NB4 (cell line): ENCODE results near the gene NRAS.
A peak's percentile ranks its signal among the peaks of the same experiment; 100 is the strongest.
"Not testable (repeated sequence)": the region's sequence is repeated elsewhere in the genome, so short reads cannot be mapped to it uniquely, and the experiment has no call there.

Source experiments
- DNase-seq: peaks from one replicate; pipeline ENCODE4 v3.0.0; 2010; ENCODE audit warnings: low read depth
- H3K4me3 ChIP-seq: one replicate; pipeline ENCODE4 v1.5.1; 2011; ENCODE audit warnings: mild to moderate bottlenecking, low read depth, low read length, moderate library complexity
- CTCF ChIP-seq: IDR thresholded peaks from one replicate; pipeline ENCODE4 v1.5.1; 2012; ENCODE audit warnings: low read depth, low read length
- MAX ChIP-seq: IDR thresholded peaks from 2 replicates; pipeline ENCODE4 v1.6.1; 2011; ENCODE audit warnings: low read depth, low read length
- MYC ChIP-seq: IDR thresholded peaks from 2 replicates; pipeline ENCODE4 v1.6.1; 2011; ENCODE audit warnings: low read depth, low read length
- POLR2A ChIP-seq: IDR thresholded peaks from 2 replicates; pipeline ENCODE4 v1.6.1; 2011; ENCODE audit warnings: mild to moderate bottlenecking; ENCODE audit not compliant: insufficient read length; ENCODE audit errors: extremely low read depth

NRAS gene

GRCh38 chr1:114756009-114756892 lies 39.7 kb upstream of the NRAS start:
- TF ChIP-seq CTCF: no peak
- no peak for TF ChIP-seq MAX
- no peak for TF ChIP-seq MYC
- TF ChIP-seq POLR2A: no peak
- peak; percentile 6 for DNase-seq
- H3K4me3 ChIP-seq: peak overlapping the region; percentile 97

- TF ChIP-seq POLR2A (no peak), MAX (no peak), MYC (no peak), CTCF (no peak)
- peak overlapping the region; percentile 97 for H3K4me3 ChIP-seq
- peak; percentile 57 for DNase-seq
Observed at GRCh38 chr1:114755006-114755931, 38.7 kb upstream of the NRAS start.

- DNase-seq: not testable (repeated sequence)
- peak overlapping the region; percentile 3 for H3K4me3 ChIP-seq
Observed at GRCh38 chr1:114753702-114754101, 37.1 kb upstream of the NRAS start.

- TF ChIP-seq POLR2A: no peak
- H3K4me3 ChIP-seq: no peak overlapping the region
- DNase-seq: no peak
Observed at GRCh38 chr1:114753143-114753542, 36.6 kb upstream of the NRAS start.

GRCh38 chr1:114750780-114751179 lies 34.2 kb upstream of the NRAS start:
- DNase-seq: no peak
- H3K4me3 ChIP-seq: no peak overlapping the region
- TF ChIP-seq POLR2A (no peak), MYC (no peak), CTCF (no peak), MAX (no peak)

GRCh38 chr1:114749835-114750234 lies 33.3 kb upstream of the NRAS start:
- DNase-seq: no peak
- no peak for TF ChIP-seq POLR2A
- TF ChIP-seq CTCF: no peak
- no peak for TF ChIP-seq MYC
- TF ChIP-seq MAX: no peak
- no peak overlapping the region for H3K4me3 ChIP-seq
